Stimulated activated CD8-positive, alpha-beta memory T cell treated with anti-CD3 and anti-CD28 coated beads, Interleukin-7, amount 100 ng/mL, for 4 hours (primary cell): ENCODE measurements around the gene VWC2.

Experiments used
- DNase-seq, 2 donors: peaks; one replicate each; pipeline ENCODE4 v3.0.0-alpha.2; 2020; ENCODE audit warnings: low read depth in 2 of 2

VWC2 gene

GRCh38 chr7:49773218-49773935 lies at the start of gene VWC2:
TSS of gene VWC2 (plus strand) at chr7:49773638. CDS start at chr7:49775436, 1,798 bp downstream.
- DNase-seq = no peak

GRCh38 chr7:49724071-49724470 lies 49.4 kb upstream of the VWC2 start:
- no peak for DNase-seq

- DNase-seq = no peak
These were observed 41.6 kb upstream of the VWC2 start for GRCh38 chr7:49731836-49732235.

- DNase-seq = no peak
These were observed 10.8 kb upstream of the VWC2 start for GRCh38 chr7:49762666-49763065.

- DNase-seq = no peak
These were observed 9.6 kb upstream of the VWC2 start for GRCh38 chr7:49763791-49764190.

GRCh38 chr7:49766966-49767365 lies 6.5 kb upstream of the VWC2 start:
- no peak for DNase-seq

- no peak for DNase-seq
These were observed 5.7 kb upstream of the VWC2 start for GRCh38 chr7:49767719-49768118.

GRCh38 chr7:49768254-49768653 lies 5.2 kb upstream of the VWC2 start:
- DNase-seq = no peak

- DNase-seq = no peak
These were observed 4.6 kb upstream of the VWC2 start for GRCh38 chr7:49768835-49769234.

- DNase-seq = no peak
These were observed 4.1 kb upstream of the VWC2 start for GRCh38 chr7:49769285-49769857.

GRCh38 chr7:49770838-49771237 lies 2.6 kb upstream of the VWC2 start:
- DNase-seq = no peak

- DNase-seq = no peak
These were observed 1.8 kb upstream of the VWC2 start for GRCh38 chr7:49771427-49772176.

GRCh38 chr7:49772916-49773217 lies 571 bp upstream of the VWC2 start:
- DNase-seq = no peak

GRCh38 chr7:49773936-49774458 lies 559 bp downstream of the VWC2 start:
- no peak for DNase-seq

- DNase-seq = no peak
These were observed 1.1 kb downstream of the VWC2 start for GRCh38 chr7:49774459-49775064.

- no peak for DNase-seq
These were observed 1.9 kb downstream of the VWC2 start for GRCh38 chr7:49775065-49775948.

- DNase-seq = no peak
These were observed 2.6 kb downstream of the VWC2 start for GRCh38 chr7:49775949-49776443.

GRCh38 chr7:49776994-49777393 lies 3.6 kb downstream of the VWC2 start:
- DNase-seq = no peak

- no peak for DNase-seq
These were observed 5.4 kb downstream of the VWC2 start for GRCh38 chr7:49778731-49779270.

GRCh38 chr7:49780953-49781352 lies 7.5 kb downstream of the VWC2 start:
- DNase-seq = no peak

GRCh38 chr7:49781996-49782395 lies 8.6 kb downstream of the VWC2 start:
- DNase-seq = no peak
